ENCODE measurements around the gene ZDHHC14. TPM values are rescaled to one million over a fixed set of nuclear protein-coding genes. Genes with fewer than 3 reads are reported as not detected.
"Not testable (repeated sequence)": the region's sequence is repeated elsewhere in the genome, so short reads cannot be mapped to it uniquely, and the experiment has no call there.

ZDHHC14 gene
- total RNA-seq, 2 experiments from 2014 or later = 10.7 to 12.1 TPM

GRCh38 chr6:157699777-157700636 lies 319.0 kb downstream of the ZDHHC14 start:
- Mint-ChIP-seq H3K36me3 (ENCODE audit: low read depth) (no peaks in the 10 kb centered on the region), H3K27me3 (ENCODE audit: low read depth) (peaks cover 4% of the 10 kb centered on the region), H3K27ac (no peak overlapping the region), H3K4me1 (ENCODE audit: low read depth) (no peaks in the 10 kb centered on the region), H3K4me3 (no peak overlapping the region), H3K9me3 (ENCODE audit: insufficient read depth) (no peaks in the 10 kb centered on the region)
- DNase-seq (no peak), ATAC-seq (no peak)
- ChIA-PET CTCF (no interaction called here), POLR2A (no interaction called here)

GRCh38 chr6:157706351-157706750 lies 325.4 kb downstream of the ZDHHC14 start:
- H3K4me1 Mint-ChIP-seq (ENCODE audit: low read depth); H3K27ac Mint-ChIP-seq; H3K4me3 Mint-ChIP-seq; H3K9me3 Mint-ChIP-seq (ENCODE audit: insufficient read depth); ATAC-seq; H3K27me3 Mint-ChIP-seq (ENCODE audit: low read depth); POLR2A ChIA-PET; DNase-seq; H3K36me3 Mint-ChIP-seq (ENCODE audit: low read depth); CTCF ChIA-PET: not testable (repeated sequence)

- ChIA-PET CTCF (no interaction called here), POLR2A (no interaction called here)
- ATAC-seq (no peak), DNase-seq (no peak)
- Mint-ChIP-seq H3K9me3 (ENCODE audit: insufficient read depth) (no peaks in the 10 kb centered on the region), H3K27me3 (ENCODE audit: low read depth) (no peaks in the 10 kb centered on the region), H3K36me3 (ENCODE audit: low read depth) (no peaks in the 10 kb centered on the region), H3K4me3 (no peak overlapping the region), H3K27ac (no peak overlapping the region), H3K4me1 (ENCODE audit: low read depth) (no peaks in the 10 kb centered on the region)
These were observed 325.9 kb downstream of the ZDHHC14 start for GRCh38 chr6:157706883-157707282.

- Mint-ChIP-seq H3K36me3 (ENCODE audit: low read depth) (no peaks in the 10 kb centered on the region), H3K27me3 (ENCODE audit: low read depth) (no peaks in the 10 kb centered on the region), H3K27ac (no peak overlapping the region), H3K4me1 (ENCODE audit: low read depth) (no peaks in the 10 kb centered on the region), H3K4me3 (no peak overlapping the region), H3K9me3 (ENCODE audit: insufficient read depth) (no peaks in the 10 kb centered on the region)
- DNase-seq = no peak
- no peak for ATAC-seq
- ChIA-PET CTCF (no interaction called here), POLR2A (no interaction called here)
These were observed 326.6 kb downstream of the ZDHHC14 start for GRCh38 chr6:157707576-157707975.

GRCh38 chr6:157708239-157708638 lies 327.2 kb downstream of the ZDHHC14 start:
- Mint-ChIP-seq H3K4me1 (ENCODE audit: low read depth) (no peaks in the 10 kb centered on the region), H3K4me3 (no peak overlapping the region), H3K27me3 (ENCODE audit: low read depth) (no peaks in the 10 kb centered on the region), H3K27ac (no peak overlapping the region), H3K36me3 (ENCODE audit: low read depth) (no peaks in the 10 kb centered on the region), H3K9me3 (ENCODE audit: insufficient read depth) (no peaks in the 10 kb centered on the region)
- CTCF ChIA-PET = no interaction called here
- POLR2A ChIA-PET = no interaction called here
- no peak for ATAC-seq
- no peak for DNase-seq

GRCh38 chr6:157708933-157709332 lies 327.9 kb downstream of the ZDHHC14 start:
- ChIA-PET CTCF (no interaction called here), POLR2A (interaction anchor here (0.6 kb wide), 1 partner anchor 170 kb away, joined by 4 read pairs; no protein-coding TSS in a partner anchor)
- Mint-ChIP-seq H3K9me3 (ENCODE audit: insufficient read depth) (no peaks in the 10 kb centered on the region), H3K4me3 (no peak overlapping the region), H3K36me3 (ENCODE audit: low read depth) (no peaks in the 10 kb centered on the region), H3K27me3 (ENCODE audit: low read depth) (peaks cover 1% of the 10 kb centered on the region), H3K4me1 (ENCODE audit: low read depth) (no peaks in the 10 kb centered on the region), H3K27ac (no peak overlapping the region)
- DNase-seq (no peak), ATAC-seq (no peak)

GRCh38 chr6:157709555-157709954 lies 328.6 kb downstream of the ZDHHC14 start:
- H3K9me3 Mint-ChIP-seq (ENCODE audit: insufficient read depth) = no peaks in the 10 kb centered on the region
- POLR2A ChIA-PET = interaction anchor here (0.6 kb wide), 1 partner anchor 170 kb away, joined by 4 read pairs; no protein-coding TSS in a partner anchor
- peaks cover 2% of the 10 kb centered on the region for H3K27me3 Mint-ChIP-seq (ENCODE audit: low read depth)
- H3K27ac Mint-ChIP-seq = no peak overlapping the region
- no peaks in the 10 kb centered on the region for H3K36me3 Mint-ChIP-seq (ENCODE audit: low read depth)
- no peak for ATAC-seq
- CTCF ChIA-PET = no interaction called here
- DNase-seq = no peak
- H3K4me1 Mint-ChIP-seq (ENCODE audit: low read depth) = no peaks in the 10 kb centered on the region
- H3K4me3 Mint-ChIP-seq = no peak overlapping the region

- ChIA-PET POLR2A (no interaction called here), CTCF (no interaction called here)
- Mint-ChIP-seq H3K27me3 (ENCODE audit: low read depth) (peaks cover 2% of the 10 kb centered on the region), H3K27ac (no peak overlapping the region), H3K36me3 (ENCODE audit: low read depth) (no peaks in the 10 kb centered on the region), H3K4me3 (no peak overlapping the region), H3K9me3 (ENCODE audit: insufficient read depth) (no peaks in the 10 kb centered on the region), H3K4me1 (ENCODE audit: low read depth) (no peaks in the 10 kb centered on the region)
- ATAC-seq (no peak), DNase-seq (no peak)
These were observed 329.6 kb downstream of the ZDHHC14 start for GRCh38 chr6:157710604-157711003.

- POLR2A ChIA-PET = no interaction called here
- Mint-ChIP-seq H3K9me3 (ENCODE audit: insufficient read depth) (no peaks in the 10 kb centered on the region), H3K4me1 (ENCODE audit: low read depth) (no peaks in the 10 kb centered on the region), H3K27ac (no peak overlapping the region), H3K27me3 (ENCODE audit: low read depth) (peaks cover 2% of the 10 kb centered on the region), H3K36me3 (ENCODE audit: low read depth) (no peaks in the 10 kb centered on the region), H3K4me3 (no peak overlapping the region)
- ATAC-seq = no peak
- CTCF ChIA-PET = no interaction called here
- DNase-seq = no peak
These were observed 330.1 kb downstream of the ZDHHC14 start for GRCh38 chr6:157711060-157711459.

GRCh38 chr6:157712585-157713295 lies 331.8 kb downstream of the ZDHHC14 start:
- ChIA-PET CTCF (no interaction called here), POLR2A (no interaction called here)
- peaks cover 6% of the 10 kb centered on the region for H3K27me3 Mint-ChIP-seq (ENCODE audit: low read depth)
- DNase-seq (no peak), ATAC-seq (no peak)
- H3K36me3 Mint-ChIP-seq (ENCODE audit: low read depth) = no peaks in the 10 kb centered on the region
- no peak overlapping the region for H3K4me3 Mint-ChIP-seq
- H3K27ac Mint-ChIP-seq = no peak overlapping the region
- no peaks in the 10 kb centered on the region for H3K9me3 Mint-ChIP-seq (ENCODE audit: insufficient read depth)
- H3K4me1 Mint-ChIP-seq (ENCODE audit: low read depth) = no peaks in the 10 kb centered on the region

- ChIA-PET CTCF (no interaction called here), POLR2A (no interaction called here)
- peaks cover 6% of the 10 kb centered on the region for H3K27me3 Mint-ChIP-seq (ENCODE audit: low read depth)
These were observed 332.6 kb downstream of the ZDHHC14 start for GRCh38 chr6:157713451-157714152.

GRCh38 chr6:157714153-157714490 lies 333.1 kb downstream of the ZDHHC14 start:
- H3K9me3 Mint-ChIP-seq (ENCODE audit: insufficient read depth) = no peaks in the 10 kb centered on the region
- H3K36me3 Mint-ChIP-seq (ENCODE audit: low read depth) = no peaks in the 10 kb centered on the region
- no peak for ATAC-seq
- peaks cover 6% of the 10 kb centered on the region for H3K27me3 Mint-ChIP-seq (ENCODE audit: low read depth)
- no peak for DNase-seq
- no peak overlapping the region for H3K27ac Mint-ChIP-seq
- POLR2A ChIA-PET = no interaction called here
- CTCF ChIA-PET = no interaction called here
- H3K4me1 Mint-ChIP-seq (ENCODE audit: low read depth) = no peaks in the 10 kb centered on the region
- H3K4me3 Mint-ChIP-seq = no peak overlapping the region

More at GRCh38 chr6:157713451-157714152, 332.6 kb downstream of the ZDHHC14 start:
- ATAC-seq (no peak), DNase-seq (no peak)
- no peak overlapping the region for H3K27ac Mint-ChIP-seq
- H3K36me3 Mint-ChIP-seq (ENCODE audit: low read depth) = no peaks in the 10 kb centered on the region
- H3K4me3 Mint-ChIP-seq = no peak overlapping the region
- no peaks in the 10 kb centered on the region for H3K9me3 Mint-ChIP-seq (ENCODE audit: insufficient read depth)
- H3K4me1 Mint-ChIP-seq (ENCODE audit: low read depth) = no peaks in the 10 kb centered on the region
